SK-N-SH (cell line): ENCODE data around the gene PRPF6. TPM values are rescaled to one million over a fixed set of nuclear protein-coding genes. Genes with fewer than 3 reads are reported as not detected.

Experiments used
- CTCF ChIA-PET: fragments of 300-600, 350-600 bp; formaldehyde crosslinking; extraction: SDS; loops from one replicate; lab custom pipeline; 2021; lab: Yijun Ruan, JAX
- POLR2A ChIA-PET: fragments of 350-600 bp; sonication (Branson Sonifier 250); formaldehyde crosslinking; extraction: SDS; loops from one replicate; lab custom pipeline; 2020; ENCODE audit warnings: antibody characterized with exemption, inconsistent platforms; lab: Yijun Ruan, JAX
- DNase-seq: peaks from one replicate; pipeline ENCODE4 v3.0.0; 2012
- H2AFZ ChIP-seq: fragments of 200-600 bp; sonication (generic); 2 replicates; pipeline ENCODE4 v1.8.1; 2016; ENCODE audit warnings: antibody characterized with exemption, mild to moderate bottlenecking, low read depth
- H3F3A ChIP-seq: fragments of 200-600 bp; sonication (generic); replicated peaks from 2 replicates; pipeline ENCODE3; 2016; ENCODE audit warnings: antibody characterized with exemption, mild to moderate bottlenecking; ENCODE audit not compliant: insufficient read depth
- H3K27ac ChIP-seq, 2 experiments: fragments of 200-500 bp in 1 of 2; fragments of 200-600 bp in 1 of 2; sonication (Bioruptor generic) in 1 of 2; sonication (generic), shearing (Covaris generic) in 1 of 2; 2 replicates each; pipeline versions ENCODE4 v1.5.1 to v1.6.1; 2014 to 2016; ENCODE audit warnings: low read depth in 2 of 2, inconsistent platforms in 1 of 2, low read length in 1 of 2, mild to moderate bottlenecking in 1 of 2, mixed read lengths in 1 of 2
- H3K27me3 ChIP-seq: fragments of 200-600 bp; sonication (generic), shearing (Covaris generic); 2 replicates; pipeline ENCODE4 v1.6.1; 2016; ENCODE audit warnings: mixed run types; ENCODE audit not compliant: insufficient read depth
- H3K36me3 ChIP-seq, 2 experiments: fragments of 200-500 bp in 1 of 2; fragments of 200-600 bp in 1 of 2; sonication (Bioruptor generic) in 1 of 2; sonication (generic) in 1 of 2; replicated peaks in 1 of 2; 2 replicates each; pipeline versions ENCODE3 to v1.5.1; 2014 to 2016; ENCODE audit warnings: low read length in 1 of 2, mild to moderate bottlenecking in 1 of 2; ENCODE audit not compliant: insufficient read depth in 2 of 2, control insufficient read depth in 1 of 2
- H3K4me1 ChIP-seq, 2 experiments: fragments of 200-500 bp in 1 of 2; fragments of 200-600 bp in 1 of 2; sonication (Bioruptor generic) in 1 of 2; sonication (generic), shearing (Covaris generic) in 1 of 2; 2 replicates each; pipeline versions ENCODE4 v1.5.1 to v1.6.1; 2014 to 2016; ENCODE audit warnings: low read depth in 1 of 2, low read length in 1 of 2, mixed run types in 1 of 2; ENCODE audit not compliant: insufficient read depth in 2 of 2, control insufficient read depth in 1 of 2
- H3K4me2 ChIP-seq: fragments of 200-600 bp; sonication (generic), shearing (Covaris generic); 2 replicates; pipeline ENCODE4 v1.6.1; 2017; ENCODE audit warnings: mixed run types
- H3K4me3 ChIP-seq, 2 experiments: fragments of 200-500 bp in 1 of 2; fragments of 200-600 bp in 1 of 2; sonication (Bioruptor generic) in 1 of 2; sonication (generic), shearing (Covaris generic) in 1 of 2; 2 replicates each; pipeline versions ENCODE4 v1.5.1 to v1.8.1; 2014 to 2016; ENCODE audit warnings: low read depth in 2 of 2, inconsistent platforms in 1 of 2, low read length in 1 of 2, mild to moderate bottlenecking in 1 of 2, mixed read lengths in 1 of 2, moderate library complexity in 1 of 2
- H3K79me2 ChIP-seq: fragments of 200-600 bp; sonication (generic); 2 replicates; pipeline ENCODE4 v1.8.1; 2017; ENCODE audit warnings: mild to moderate bottlenecking; ENCODE audit not compliant: insufficient read depth
- H3K9ac ChIP-seq: fragments of 200-600 bp; sonication (generic); 2 replicates; pipeline ENCODE4 v1.6.1; 2017; ENCODE audit warnings: mixed run types
- H3K9me2 ChIP-seq: fragments of 200-600 bp; sonication (generic); 2 replicates; pipeline ENCODE4 v1.6.1; 2017; ENCODE audit warnings: mixed run types
- H3K9me3 ChIP-seq: fragments of 200-600 bp; sonication (generic); 2 replicates; pipeline ENCODE4 v1.6.1; 2017; ENCODE audit warnings: mixed run types, mild to moderate bottlenecking, moderate library complexity
- H4K20me1 ChIP-seq: fragments of 200-600 bp; sonication (generic); 2 replicates; pipeline ENCODE4 v1.6.1; 2017; ENCODE audit warnings: mild to moderate bottlenecking, mixed run types; ENCODE audit not compliant: insufficient read depth
- CTCF ChIP-seq: fragments of 200-600 bp; sonication (generic); IDR thresholded peaks from 2 replicates; pipeline ENCODE4 v1.6.1; 2017; ENCODE audit warnings: antibody characterized with exemption, mild to moderate bottlenecking, moderate library complexity
- EP300 ChIP-seq, 2 experiments: IDR thresholded peaks; 2 replicates each; pipeline versions ENCODE4 v1.4.0 to v1.6.1; 2012; ENCODE audit warnings: borderline replicate concordance in 1 of 2, low read depth in 1 of 2, low read length in 1 of 2
- EZH2phosphoT487 ChIP-seq: fragments of 200-600 bp; sonication (generic); IDR thresholded peaks from 2 replicates; pipeline ENCODE4 v1.6.1; 2017; ENCODE audit warnings: low read depth, mixed run types, mild to moderate bottlenecking, antibody characterized with exemption, moderate library complexity, borderline replicate concordance
- FOXJ3 ChIP-seq: sonication (generic); formaldehyde crosslinking; IDR thresholded peaks from 2 replicates; pipeline ENCODE4 v1.5.1; 2020; ENCODE audit warnings: mild to moderate bottlenecking, missing genetic modification reagents
- JUND ChIP-seq: IDR thresholded peaks from 2 replicates; pipeline ENCODE4 v1.4.0; 2012
- MAX ChIP-seq: IDR thresholded peaks from 2 replicates; pipeline ENCODE4 v1.4.0; 2012; ENCODE audit warnings: low read depth
- NRF1 ChIP-seq: IDR thresholded peaks from 2 replicates; pipeline ENCODE4 v1.6.1; 2012; ENCODE audit warnings: low read depth, mild to moderate bottlenecking, low read length
- PBX3 ChIP-seq: IDR thresholded peaks from 2 replicates; pipeline ENCODE4; 2012
- RCOR1 ChIP-seq: fragments of 150-350 bp; IDR thresholded peaks from 2 replicates; pipeline ENCODE4 v1.6.1; 2017; ENCODE audit warnings: antibody characterized with exemption, low read length
- REST ChIP-seq: IDR thresholded peaks from 2 replicates; pipeline ENCODE4 v1.6.1; 2012; ENCODE audit warnings: mild to moderate bottlenecking, low read depth, low read length, moderate library complexity
- SIN3A ChIP-seq: IDR thresholded peaks from 2 replicates; pipeline ENCODE4 v1.6.1; 2012; ENCODE audit warnings: low read depth, mild to moderate bottlenecking, low read length, moderate library complexity, borderline replicate concordance
- SMC3 ChIP-seq: IDR thresholded peaks from 2 replicates; pipeline ENCODE4 v1.6.1; 2012; ENCODE audit warnings: low read depth, low read length, improper control_type of control experiment
- TEAD4 ChIP-seq: IDR thresholded peaks from 2 replicates; pipeline ENCODE4 v1.4.0; 2012; ENCODE audit warnings: mild to moderate bottlenecking, borderline replicate concordance; ENCODE audit not compliant: insufficient read depth
- ZBTB33 ChIP-seq: IDR thresholded peaks from 2 replicates; pipeline ENCODE4 v1.4.0; 2012; ENCODE audit warnings: low read depth, borderline replicate concordance
- WGBS: methylation state at CpG from one replicate; pipeline ENCODE4 v1.1.6; 2017; ENCODE audit warnings: low lambda C conversion rate; 5-methylcytosine and 5-hydroxymethylcytosine counted together
- polyA plus RNA-seq, 3 experiments: library from polyadenylated mRNA; depleted of rRNA; stranded (reverse); fragments of >200 nt; gene quantifications; 2 replicates each; pipeline ENCODE4 v1.2.3, GENCODE V29; 2012

PRPF6 gene
- polyA plus RNA-seq, 1 of the 3 experiments (the other 2 are of a cell fraction): 59.1 TPM

- H3K9me2 ChIP-seq: no peaks in the 10 kb centered on the region
- TF ChIP-seq MAX (no peak), NRF1 (no peak), RCOR1 (no peak), SMC3 (no peak), SIN3A (no peak), ZBTB33 (no peak), EP300 (IDR thresholded peaks at IDR 0.05; ENCODE audit: borderline replicate concordance in 1 of 2, low read depth in 1 of 2, low read length in 1 of 2) (no peak), JUND (no peak), FOXJ3 (CRISPR knock-in tag) (no peak), EZH2phosphoT487 (no peak), TEAD4 (no peak), REST (no peak), CTCF (no peak), PBX3 (no peak)
- TF ChIP-seq, all 33 proteins: peak for 0
- Histone ChIP-seq H3F3A (peaks cover 4% of the 10 kb centered on the region), H3K4me2 (no peak overlapping the region), H4K20me1 (no peaks in the 10 kb centered on the region), H3K9ac (no peak overlapping the region), H3K4me3 (no peak overlapping the region), H3K9me3 (no peaks in the 10 kb centered on the region), H3K27me3 (no peaks in the 10 kb centered on the region), H3K4me1 (peaks cover 0 to 48% of the 10 kb centered on the region in 2 experiments; a peak in 1 of 4 replicates), H3K79me2 (no peaks in the 10 kb centered on the region), H3K36me3 (peaks cover 36 to 58% of the 10 kb centered on the region in 2 experiments), H2AFZ (no peak overlapping the region), H3K27ac (peak overlapping the region in 1 of 2 experiments; percentile 9; a peak in 1 of 4 replicates)
- POLR2A ChIA-PET: no interaction called here
- no peak for DNase-seq
- CTCF ChIA-PET: interaction anchor here (1.0 to 5.7 kb wide), 3 partner anchors 15 to 43 kb away, joined by 3 to 74 read pairs (median 5); partner anchors contain the start of gene PRPF6
- WGBS: 86% methylated on average over 10 of the region's 15 CpGs
These were observed 42.6 kb downstream of the PRPF6 start for GRCh38 chr20:64023361-64024140.
